Hepatocyte (in vitro differentiated cells): ENCODE results near the gene HSDL2.

Experiments used
- EZH2 ChIP-seq: fragments of 200-600 bp; sonication (generic); IDR thresholded peaks from 2 replicates; pipeline ENCODE4 v1.6.1; 2016; ENCODE audit warnings: antibody characterized with exemption, mild to moderate bottlenecking, borderline replicate concordance
- TF ChIP-seq, protein P1 (sequence below): fragments of 200-600 bp; sonication (generic); IDR thresholded peaks from 2 replicates; pipeline ENCODE4 v1.5.1; 2016; ENCODE audit warnings: antibody characterized with exemption, mild to moderate bottlenecking; ENCODE audit not compliant: poor library complexity

DNA sequence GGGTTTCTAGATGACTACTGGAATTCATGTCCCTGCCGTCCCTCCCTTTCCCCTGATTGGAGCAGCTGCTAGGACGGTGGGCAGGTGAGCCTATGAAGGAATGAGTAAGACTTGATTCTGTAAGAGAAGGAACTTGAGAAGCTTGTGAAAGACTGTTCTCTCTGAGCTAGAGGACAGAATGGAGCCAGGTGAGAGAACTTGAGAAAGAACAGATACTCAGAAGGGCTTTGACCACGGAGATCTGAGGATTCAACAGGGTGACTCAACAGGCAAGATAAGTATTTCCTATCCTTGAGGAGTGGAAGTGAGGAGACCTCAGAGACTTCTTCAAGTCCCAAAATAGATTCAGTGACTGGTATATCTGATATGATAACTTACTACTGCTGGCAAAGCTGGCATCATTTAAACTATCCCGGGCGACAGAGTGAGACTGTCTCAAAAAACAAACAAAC lies 41.9 kb downstream of the HSDL2 start:
- TF ChIP-seq, protein P1, sequence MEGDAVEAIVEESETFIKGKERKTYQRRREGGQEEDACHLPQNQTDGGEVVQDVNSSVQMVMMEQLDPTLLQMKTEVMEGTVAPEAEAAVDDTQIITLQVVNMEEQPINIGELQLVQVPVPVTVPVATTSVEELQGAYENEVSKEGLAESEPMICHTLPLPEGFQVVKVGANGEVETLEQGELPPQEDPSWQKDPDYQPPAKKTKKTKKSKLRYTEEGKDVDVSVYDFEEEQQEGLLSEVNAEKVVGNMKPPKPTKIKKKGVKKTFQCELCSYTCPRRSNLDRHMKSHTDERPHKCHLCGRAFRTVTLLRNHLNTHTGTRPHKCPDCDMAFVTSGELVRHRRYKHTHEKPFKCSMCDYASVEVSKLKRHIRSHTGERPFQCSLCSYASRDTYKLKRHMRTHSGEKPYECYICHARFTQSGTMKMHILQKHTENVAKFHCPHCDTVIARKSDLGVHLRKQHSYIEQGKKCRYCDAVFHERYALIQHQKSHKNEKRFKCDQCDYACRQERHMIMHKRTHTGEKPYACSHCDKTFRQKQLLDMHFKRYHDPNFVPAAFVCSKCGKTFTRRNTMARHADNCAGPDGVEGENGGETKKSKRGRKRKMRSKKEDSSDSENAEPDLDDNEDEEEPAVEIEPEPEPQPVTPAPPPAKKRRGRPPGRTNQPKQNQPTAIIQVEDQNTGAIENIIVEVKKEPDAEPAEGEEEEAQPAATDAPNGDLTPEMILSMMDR = no peak
- no peak for TF ChIP-seq EZH2
